IMR-90 (cell line): ENCODE measurements around the gene THAP12. TPM values are rescaled to one million over a fixed set of nuclear protein-coding genes. Genes with fewer than 3 reads are reported as not detected.

Source experiments
- ATAC-seq: fragments of 200-7000 bp; cut with Tn5 transposase; 2 replicates; pipeline ENCODE4 v1.9.1; 2020; ENCODE audit warnings: low read depth, mild to moderate bottlenecking, moderate library complexity
- BruUV-seq: library from RNA; stranded (reverse); fragments of 400-500 nt; replicated peaks from 2 replicates; lab custom pipeline; 2021; lab: Mats Ljungman, UMichigan
- CTCF ChIA-PET: fragments of 300-600 bp; formaldehyde crosslinking; extraction: SDS; loops from one replicate; lab custom pipeline; 2021; ENCODE audit warnings: antibody characterized with exemption; lab: Yijun Ruan, JAX
- POLR2A ChIA-PET: fragments of 300-600 bp; sonication (Branson Sonifier 250); formaldehyde crosslinking; loops from one replicate; lab custom pipeline; 2022; ENCODE audit warnings: antibody characterized with exemption; ENCODE audit not compliant: unreplicated experiment; lab: Charles Lee
- DNase-seq: peaks from one replicate; pipeline ENCODE4 v3.0.0; 2013
- H2AFZ ChIP-seq: replicated peaks from 2 replicates; pipeline ENCODE3; 2013; ENCODE audit warnings: low read length, mild to moderate bottlenecking; ENCODE audit not compliant: poor library complexity
- H2AK5ac ChIP-seq: 2 replicates; pipeline ENCODE4 v1.6.1; 2013; ENCODE audit warnings: low read depth, low read length, inconsistent platforms
- H2AK9ac ChIP-seq: replicated peaks from 2 replicates; pipeline ENCODE3; 2013; ENCODE audit warnings: mild to moderate bottlenecking, low read depth, low read length, moderate library complexity; ENCODE audit not compliant: poor library complexity
- H2BK120ac ChIP-seq: 2 replicates; pipeline ENCODE4 v1.6.1; 2013; ENCODE audit warnings: low read depth, low read length, inconsistent platforms
- H2BK15ac ChIP-seq: 3 replicates; pipeline ENCODE4 v1.6.1; 2013; ENCODE audit warnings: low read depth, low read length, inconsistent platforms
- H2BK20ac ChIP-seq: 2 replicates; pipeline ENCODE4 v1.6.1; 2013; ENCODE audit warnings: low read depth, mild to moderate bottlenecking, inconsistent platforms, low read length, moderate library complexity
- H2BK5ac ChIP-seq: 2 replicates; pipeline ENCODE4 v1.6.1; 2013; ENCODE audit warnings: mild to moderate bottlenecking, low read depth, low read length, inconsistent platforms; ENCODE audit not compliant: poor library complexity, severe bottlenecking
- H3K14ac ChIP-seq: replicated peaks from 2 replicates; pipeline ENCODE4 v1.6.1; 2013; ENCODE audit warnings: low read depth, low read length, inconsistent platforms
- H3K18ac ChIP-seq: 2 replicates; pipeline ENCODE4 v1.6.1; 2013; ENCODE audit warnings: low read depth, low read length, control low read depth
- H3K23ac ChIP-seq: 2 replicates; pipeline ENCODE4 v1.6.1; 2013; ENCODE audit warnings: low read depth, low read length, inconsistent platforms
- H3K27ac ChIP-seq: 2 replicates; pipeline ENCODE4 v1.5.1; 2013; ENCODE audit warnings: mild to moderate bottlenecking, control low read depth, low read length; ENCODE audit not compliant: insufficient read depth
- H3K27me3 ChIP-seq: 2 replicates; pipeline ENCODE4 v1.6.1; 2013; ENCODE audit warnings: low read length; ENCODE audit not compliant: control insufficient read depth, insufficient read depth
- H3K36me3 ChIP-seq: 2 replicates; pipeline ENCODE4 v1.6.1; 2013; ENCODE audit warnings: low read length, mixed read lengths; ENCODE audit not compliant: control insufficient read depth, insufficient read depth
- H3K4ac ChIP-seq: 2 replicates; pipeline ENCODE4 v1.6.1; 2013; ENCODE audit warnings: low read depth, low read length, inconsistent platforms
- H3K4me1 ChIP-seq: 2 replicates; pipeline ENCODE4 v1.6.1; 2013; ENCODE audit warnings: low read length, mixed read lengths; ENCODE audit not compliant: control insufficient read depth, insufficient read depth
- H3K4me2 ChIP-seq: 2 replicates; pipeline ENCODE4 v1.6.1; 2013; ENCODE audit warnings: low read depth, mild to moderate bottlenecking, control low read depth, low read length, moderate library complexity
- H3K4me3 ChIP-seq: 2 replicates; pipeline ENCODE4 v1.5.1; 2013; ENCODE audit warnings: low read depth, mild to moderate bottlenecking, control low read depth, low read length, moderate library complexity; ENCODE audit not compliant: insufficient read depth
- H3K56ac ChIP-seq: 2 replicates; pipeline ENCODE4 v1.6.1; 2013; ENCODE audit warnings: low read length, inconsistent platforms; ENCODE audit not compliant: insufficient read depth; ENCODE audit errors: extremely low read depth
- H3K79me1 ChIP-seq, 2 experiments: 2 replicates each; pipeline ENCODE4 v1.6.1; 2013; ENCODE audit warnings: low read length in 2 of 2, inconsistent platforms in 1 of 2, low read depth in 1 of 2
- H3K9ac ChIP-seq: 2 replicates; pipeline ENCODE4 v1.6.1; 2013; ENCODE audit warnings: low read depth, low read length, control low read depth
- H3K9me1 ChIP-seq: 2 replicates; pipeline ENCODE4 v1.6.1; 2013; ENCODE audit warnings: low read length, inconsistent platforms; ENCODE audit not compliant: insufficient read depth
- H3K9me3 ChIP-seq: 2 replicates; pipeline ENCODE4 v1.6.1; 2013; ENCODE audit warnings: low read length; ENCODE audit not compliant: control insufficient read depth, insufficient read depth
- H4K20me1 ChIP-seq: 2 replicates; pipeline ENCODE4 v1.6.1; 2013; ENCODE audit warnings: low read length, inconsistent platforms; ENCODE audit not compliant: insufficient read depth
- H4K5ac ChIP-seq: 2 replicates; pipeline ENCODE4 v1.6.1; 2013; ENCODE audit warnings: mild to moderate bottlenecking, low read depth, low read length, control low read depth
- H4K8ac ChIP-seq, 2 experiments: 2 replicates each; pipeline ENCODE4 v1.6.1; 2013; ENCODE audit warnings: low read depth in 2 of 2, low read length in 2 of 2, control low read depth in 1 of 2, inconsistent platforms in 1 of 2
- H4K91ac ChIP-seq: 2 replicates; pipeline ENCODE4 v1.6.1; 2013; ENCODE audit warnings: low read depth, low read length, inconsistent platforms; ENCODE audit not compliant: insufficient read depth
- BHLHE40 ChIP-seq: fragments of 150-350 bp; IDR thresholded peaks from 2 replicates; pipeline ENCODE4 v1.6.1; 2016; ENCODE audit warnings: mild to moderate bottlenecking, low read depth, low read length
- CEBPB ChIP-seq: IDR thresholded peaks from 2 replicates; pipeline ENCODE4 v1.6.1; 2012; ENCODE audit warnings: low read depth, low read length, improper control_type of control experiment
- CHD1 ChIP-seq: IDR thresholded peaks from 2 replicates; pipeline ENCODE4 v1.6.1; 2012; ENCODE audit warnings: low read depth, low read length, improper control_type of control experiment
- ELK1 ChIP-seq: fragments of 150-350 bp; IDR thresholded peaks from 2 replicates; pipeline ENCODE4 v1.6.1; 2016; ENCODE audit warnings: low read depth, mild to moderate bottlenecking, low read length, moderate library complexity, borderline replicate concordance
- FOS ChIP-seq: fragments of 150-350 bp; IDR thresholded peaks from 2 replicates; pipeline ENCODE4 v1.6.1; 2016; ENCODE audit warnings: low read depth, low read length
- MAFK ChIP-seq: IDR thresholded peaks from 2 replicates; pipeline ENCODE4 v1.6.1; 2012; ENCODE audit warnings: low read depth, low read length, improper control_type of control experiment
- MAZ ChIP-seq: IDR thresholded peaks from 2 replicates; pipeline ENCODE4 v1.6.1; 2012; ENCODE audit warnings: low read depth, mild to moderate bottlenecking, low read length, improper control_type of control experiment, moderate library complexity, borderline replicate concordance
- MXI1 ChIP-seq: IDR thresholded peaks from 2 replicates; pipeline ENCODE4 v1.6.1; 2012; ENCODE audit warnings: low read depth, mild to moderate bottlenecking, low read length, moderate library complexity, borderline replicate concordance
- NFE2L2 ChIP-seq: fragments of 150-350 bp; IDR thresholded peaks from 2 replicates; pipeline ENCODE4 v1.6.1; 2016; ENCODE audit warnings: low read depth, mild to moderate bottlenecking, low read length
- POLR2A ChIP-seq: IDR thresholded peaks from 2 replicates; pipeline ENCODE4 v1.6.1; 2012; ENCODE audit warnings: mild to moderate bottlenecking, low read depth, low read length
- RAD21 ChIP-seq: IDR thresholded peaks from 2 replicates; pipeline ENCODE4 v1.6.1; 2012; ENCODE audit warnings: low read length, improper control_type of control experiment
- RFX5 ChIP-seq: IDR thresholded peaks from 2 replicates; pipeline ENCODE4 v1.8.0; 2012; ENCODE audit warnings: low read depth, mild to moderate bottlenecking, low read length, moderate library complexity
- SMC3 ChIP-seq: fragments of 150-350 bp; IDR thresholded peaks from 2 replicates; pipeline ENCODE4 v1.6.1; 2016; ENCODE audit warnings: low read depth, mild to moderate bottlenecking, antibody characterized with exemption, low read length, moderate library complexity
- dilution Hi-C: fragments of 300-500 bp; cut with HindIII; formaldehyde crosslinking; loops from one replicate; pipeline ENCODE4 v1.14.3; 2018; ENCODE audit warnings: low sequenced_read_pairs; ENCODE audit not compliant: unreplicated experiment
- in situ Hi-C: fragments of 300-500 bp; cut with MboI; formaldehyde crosslinking; loops from 3 replicates; pipeline ENCODE4 v1.14.3; 2019; ENCODE audit warnings: low sequenced_read_pairs, inconsistent platforms, mixed read lengths
- intact Hi-C: fragments of 100-400 bp; cut with micrococcal nuclease; formaldehyde crosslinking; loops from 2 replicates; pipeline ENCODE4 v1.10.0; 2022
- polyA plus RNA-seq, 3 experiments: library from polyadenylated mRNA; depleted of rRNA; stranded (reverse); fragments of >200 nt; gene quantifications; 2 replicates each; pipeline ENCODE4 v1.2.3, GENCODE V29; 2012; ENCODE audit warnings: low replicate concordance in 1 of 3
- total RNA-seq: library from RNA; depleted of rRNA; stranded (reverse); fragments of >200 nt; gene quantifications from 2 replicates; pipeline ENCODE4 v1.2.3, GENCODE V29; 2012

THAP12 gene
- total and polyA plus RNA-seq, 2 of the 4 experiments (the other 2 are of a cell fraction) = 25.1 to 27.3 TPM

- Histone ChIP-seq H2BK120ac (no peak overlapping the region), H4K91ac (no peak overlapping the region), H3K9ac (no peak overlapping the region), H3K4me1 (no peaks in the 10 kb centered on the region), H4K20me1 (no peaks in the 10 kb centered on the region; the same call in 1 of the 2 replicates), H3K27ac (no peak overlapping the region), H2AK5ac (no peak overlapping the region), H3K23ac (no peak overlapping the region), H3K18ac (no peak overlapping the region), H2BK5ac (no peak overlapping the region), H2BK20ac (no peak overlapping the region), H2AFZ (no peak overlapping the region), H4K8ac (no peak overlapping the region), H3K4me3 (no peak overlapping the region), H3K27me3 (peaks cover 2% of the 10 kb centered on the region; the same call in 1 of the 2 replicates), H2AK9ac (no peak overlapping the region), H3K36me3 (no peaks in the 10 kb centered on the region), H3K14ac (no peak overlapping the region), H3K9me1 (no peaks in the 10 kb centered on the region), H3K4ac (no peak overlapping the region), H3K56ac (no peak overlapping the region), H3K4me2 (no peak overlapping the region), H2BK15ac (no peak overlapping the region), H4K5ac (no peak overlapping the region), H3K79me1 (no peaks in the 10 kb centered on the region), H3K9me3 (peaks cover 9% of the 10 kb centered on the region)
- ATAC-seq (no peak), DNase-seq (no peak)
- intact Hi-C loops = no loop called here
- no peak for TF ChIP-seq BHLHE40
- TF ChIP-seq SMC3 = no peak
- TF ChIP-seq NFE2L2 = no peak
- TF ChIP-seq POLR2A = no peak
- no peak for TF ChIP-seq FOS
- TF ChIP-seq RAD21 = no peak
- TF ChIP-seq MAZ = no peak
- TF ChIP-seq CEBPB = no peak
- no peak for TF ChIP-seq ELK1
- TF ChIP-seq CHD1 = no peak
- no peak for TF ChIP-seq RFX5
- no peak for TF ChIP-seq MAFK
- no peak for TF ChIP-seq MXI1
- dilution Hi-C loops = no loop called here
- ChIA-PET POLR2A (no interaction called here), CTCF (no interaction called here)
- BruUV-seq = no TSS peak
- in situ Hi-C loops = no loop called here
These were observed 45.1 kb downstream of the THAP12 start for GRCh38 chr11:76335842-76336241.
